MM.1S (cell line): Measurements from ENCODE around the gene UNC13C.

ENCODE experiments used
- DNase-seq: peaks from one replicate; pipeline ENCODE4 v3.0.0-alpha.2; 2015
- H2AFZ ChIP-seq: fragments of 300-600 bp; sonication (generic); 2 replicates; pipeline ENCODE4 v1.6.0; 2016; ENCODE audit warnings: antibody characterized with exemption, low read length
- H3F3A ChIP-seq: fragments of 300-600 bp; sonication (generic); 2 replicates; pipeline ENCODE4 v1.6.1; 2016; ENCODE audit warnings: mild to moderate bottlenecking, antibody characterized with exemption, low read length, moderate library complexity, mixed read lengths; ENCODE audit not compliant: insufficient read depth
- H3K27ac ChIP-seq: fragments of 300-600 bp; sonication (generic); 2 replicates; pipeline ENCODE4 v1.5.1; 2016; ENCODE audit warnings: mild to moderate bottlenecking, low read length
- H3K27me3 ChIP-seq: fragments of 300-600 bp; sonication (generic); replicated peaks from 2 replicates; pipeline ENCODE4 v1.6.0; 2016; ENCODE audit warnings: low read length; ENCODE audit not compliant: insufficient read depth
- H3K36me3 ChIP-seq: fragments of 300-600 bp; sonication (generic); replicated peaks from 2 replicates; pipeline ENCODE4 v1.6.1; 2016; ENCODE audit warnings: mild to moderate bottlenecking, low read length, mixed read lengths; ENCODE audit not compliant: insufficient read depth
- H3K4me1 ChIP-seq: fragments of 300-600 bp; sonication (generic); 2 replicates; pipeline ENCODE4 v1.6.1; 2016; ENCODE audit warnings: low read length, mixed read lengths
- H3K4me2 ChIP-seq: fragments of 300-600 bp; sonication (generic); 2 replicates; pipeline ENCODE4 v1.6.0; 2016; ENCODE audit warnings: low read depth, low read length
- H3K4me3 ChIP-seq: fragments of 300-600 bp; sonication (generic); 2 replicates; pipeline ENCODE4 v1.5.1; 2016; ENCODE audit warnings: low read length, mixed read lengths
- H3K79me2 ChIP-seq: fragments of 300-600 bp; sonication (generic); 2 replicates; pipeline ENCODE4 v1.6.1; 2016; ENCODE audit warnings: mixed run types, low read length, mixed read lengths
- H3K9ac ChIP-seq: fragments of 300-600 bp; sonication (generic); 2 replicates; pipeline ENCODE4 v1.6.1; 2016; ENCODE audit warnings: low read length, mixed read lengths
- H3K9me2 ChIP-seq: fragments of 300-600 bp; sonication (generic); replicated peaks from 2 replicates; pipeline ENCODE4 v1.6.1; 2016; ENCODE audit warnings: mild to moderate bottlenecking, low read length, mixed read lengths; ENCODE audit not compliant: insufficient read depth
- H3K9me3 ChIP-seq: fragments of 300-600 bp; sonication (generic); replicated peaks from 2 replicates; pipeline ENCODE4 v1.6.1; 2016; ENCODE audit warnings: mild to moderate bottlenecking, low read length, mixed read lengths; ENCODE audit not compliant: insufficient read depth
- H4K20me1 ChIP-seq: fragments of 300-600 bp; sonication (generic); 2 replicates; pipeline ENCODE4 v1.6.1; 2016; ENCODE audit warnings: mild to moderate bottlenecking, low read length, moderate library complexity, mixed read lengths; ENCODE audit not compliant: insufficient read depth
- CTCF ChIP-seq: fragments of 300-600 bp; sonication (generic); IDR thresholded peaks from 2 replicates; pipeline ENCODE4 v1.5.1; 2016; ENCODE audit warnings: antibody characterized with exemption, low read length, mixed read lengths
- EZH2 ChIP-seq: fragments of 300-600 bp; sonication (generic); optimal IDR thresholded peaks from 2 replicates; pipeline ENCODE3; 2017; ENCODE audit warnings: low read depth, mild to moderate bottlenecking, antibody characterized with exemption, low read length, mixed read lengths
- EZH2phosphoT487 ChIP-seq: fragments of 300-600 bp; sonication (generic); IDR thresholded peaks from 2 replicates; pipeline ENCODE4 v1.6.1; 2018; ENCODE audit warnings: antibody characterized with exemption, low read length

The UNC13C gene

GRCh38 chr15:53974121-53974520 lies 4.1 kb upstream of the UNC13C start:
- Histone ChIP-seq H3K4me1 (no peaks in the 10 kb centered on the region), H4K20me1 (no peaks in the 10 kb centered on the region), H3K9ac (no peak overlapping the region), H3K9me3 (no peaks in the 10 kb centered on the region), H3K9me2 (no peaks in the 10 kb centered on the region), H3F3A (no peaks in the 10 kb centered on the region), H3K27ac (no peak overlapping the region), H2AFZ (no peak overlapping the region), H3K4me3 (no peak overlapping the region), H3K4me2 (no peak overlapping the region), H3K79me2 (no peaks in the 10 kb centered on the region), H3K27me3 (no peaks in the 10 kb centered on the region), H3K36me3 (no peaks in the 10 kb centered on the region)
- TF ChIP-seq CTCF (no peak), EZH2 (no peak), EZH2phosphoT487 (no peak)
- DNase-seq, result no peak

- H3K4me1 ChIP-seq, result no peaks in the 10 kb centered on the region
- no peaks in the 10 kb centered on the region for H3K36me3 ChIP-seq
- H3K9me3 ChIP-seq, result no peaks in the 10 kb centered on the region
- H3K27ac ChIP-seq, result no peak overlapping the region
- H3K79me2 ChIP-seq, result no peaks in the 10 kb centered on the region
- H2AFZ ChIP-seq, result no peak overlapping the region
- DNase-seq, result no peak
- TF ChIP-seq EZH2phosphoT487 (no peak), EZH2 (no peak), CTCF (no peak)
- no peaks in the 10 kb centered on the region for H3F3A ChIP-seq
- no peaks in the 10 kb centered on the region for H3K9me2 ChIP-seq
- no peaks in the 10 kb centered on the region for H3K27me3 ChIP-seq
- no peak overlapping the region for H3K4me2 ChIP-seq
- no peak overlapping the region for H3K9ac ChIP-seq
- no peaks in the 10 kb centered on the region for H4K20me1 ChIP-seq
- no peak overlapping the region for H3K4me3 ChIP-seq
These were observed 3.4 kb upstream of the UNC13C start for GRCh38 chr15:53974813-53975212.

GRCh38 chr15:53976844-53977392 lies 1.3 kb upstream of the UNC13C start:
- Histone ChIP-seq H3K27me3 (no peaks in the 10 kb centered on the region), H3K4me3 (no peak overlapping the region), H3K9me3 (no peaks in the 10 kb centered on the region), H3F3A (no peaks in the 10 kb centered on the region), H3K27ac (no peak overlapping the region), H4K20me1 (no peaks in the 10 kb centered on the region), H3K36me3 (no peaks in the 10 kb centered on the region), H3K9me2 (no peaks in the 10 kb centered on the region), H3K4me2 (no peak overlapping the region), H3K9ac (no peak overlapping the region), H3K79me2 (no peaks in the 10 kb centered on the region), H3K4me1 (no peaks in the 10 kb centered on the region), H2AFZ (no peak overlapping the region)
- TF ChIP-seq CTCF, result peak; percentile 17; the same call in 1 of the 2 replicates
- no peak for TF ChIP-seq EZH2phosphoT487
- DNase-seq, result no peak
